Fibroblast of lung (primary cell): ENCODE measurements around the gene ITPR1.

ENCODE experiments used
- EZH2 ChIP-seq: IDR thresholded peaks from 2 replicates; pipeline ENCODE4 v1.5.1; 2012; ENCODE audit warnings: low read length, control low read depth, mild to moderate bottlenecking; ENCODE audit errors: missing control alignments
- TF ChIP-seq, protein P1 (sequence below), 2 donors: IDR thresholded peaks in 1 of 2; conservative IDR thresholded peaks in 1 of 2; 1 replicate in 1 of 2; 2 replicates in 1 of 2; pipeline ENCODE4 v1.5.1; 2011 to 2012; ENCODE audit warnings: low read length in 2 of 2, control low read depth in 1 of 2, inconsistent platforms in 1 of 2, low read depth in 1 of 2, mild to moderate bottlenecking in 1 of 2

DNA sequence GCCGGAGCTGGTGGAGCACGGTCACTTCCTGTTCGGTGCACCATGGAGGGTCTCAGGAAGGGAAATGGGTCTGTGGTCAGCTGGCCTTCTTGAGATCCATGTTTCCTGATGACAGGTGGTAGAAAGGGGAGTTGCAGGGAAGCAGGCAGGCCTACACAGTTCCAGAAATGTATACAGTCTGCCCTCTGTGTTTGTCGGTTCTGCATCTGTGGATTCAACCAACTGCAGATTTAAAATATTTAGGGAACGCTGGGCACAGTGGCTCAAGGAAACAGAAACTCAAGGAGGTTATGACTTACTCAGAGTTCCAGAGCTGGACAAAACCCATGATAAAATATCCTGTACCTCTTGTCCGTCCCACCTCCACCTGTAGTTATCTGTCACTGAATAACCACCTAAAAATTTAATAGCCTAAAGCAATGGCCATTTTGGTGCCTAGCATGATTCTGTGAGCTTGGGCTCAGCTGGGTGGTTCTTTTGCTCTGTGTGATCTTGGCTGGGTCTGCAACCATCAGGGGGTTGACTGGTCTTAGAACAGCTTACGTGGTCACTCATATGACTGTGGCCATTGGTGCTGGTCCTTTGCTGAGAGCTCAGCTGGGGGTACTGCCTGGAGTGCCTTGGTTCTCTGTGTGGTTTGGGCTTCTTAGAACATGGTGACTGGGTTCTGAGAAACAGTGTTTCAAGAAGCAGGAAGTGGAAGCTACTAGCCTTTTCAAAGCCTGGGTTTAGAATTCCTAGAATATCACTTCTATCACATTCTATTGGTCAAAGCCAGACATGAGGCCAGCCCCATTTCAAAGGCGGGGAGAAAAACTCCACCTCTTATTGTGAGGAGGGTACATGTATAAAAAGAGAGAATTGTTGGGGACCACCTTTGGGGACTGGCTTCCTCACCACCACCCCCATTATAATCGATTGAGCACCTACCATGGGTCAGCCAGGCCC, 246.4 kb downstream of the ITPR1 start:
- TF ChIP-seq, protein P1, sequence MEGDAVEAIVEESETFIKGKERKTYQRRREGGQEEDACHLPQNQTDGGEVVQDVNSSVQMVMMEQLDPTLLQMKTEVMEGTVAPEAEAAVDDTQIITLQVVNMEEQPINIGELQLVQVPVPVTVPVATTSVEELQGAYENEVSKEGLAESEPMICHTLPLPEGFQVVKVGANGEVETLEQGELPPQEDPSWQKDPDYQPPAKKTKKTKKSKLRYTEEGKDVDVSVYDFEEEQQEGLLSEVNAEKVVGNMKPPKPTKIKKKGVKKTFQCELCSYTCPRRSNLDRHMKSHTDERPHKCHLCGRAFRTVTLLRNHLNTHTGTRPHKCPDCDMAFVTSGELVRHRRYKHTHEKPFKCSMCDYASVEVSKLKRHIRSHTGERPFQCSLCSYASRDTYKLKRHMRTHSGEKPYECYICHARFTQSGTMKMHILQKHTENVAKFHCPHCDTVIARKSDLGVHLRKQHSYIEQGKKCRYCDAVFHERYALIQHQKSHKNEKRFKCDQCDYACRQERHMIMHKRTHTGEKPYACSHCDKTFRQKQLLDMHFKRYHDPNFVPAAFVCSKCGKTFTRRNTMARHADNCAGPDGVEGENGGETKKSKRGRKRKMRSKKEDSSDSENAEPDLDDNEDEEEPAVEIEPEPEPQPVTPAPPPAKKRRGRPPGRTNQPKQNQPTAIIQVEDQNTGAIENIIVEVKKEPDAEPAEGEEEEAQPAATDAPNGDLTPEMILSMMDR (conservative IDR thresholded peaks at IDR 0.05 in 1 of 2, IDR thresholded peaks at IDR 0.05 in 1 of 2; ENCODE audit: low read depth in 1 of 2, low read length in 2 of 2) = no peak
- no peak for TF ChIP-seq EZH2
